Stimulated activated CD4-positive, alpha-beta T cell treated with anti-CD3 and anti-CD28 coated beads, Interleukin-4, amount 100 ng/mL, for 1 hour (primary cell): Measurements from ENCODE around the gene OR10A6.

Experiments used
- DNase-seq: peaks from one replicate; pipeline ENCODE4 v3.0.0-alpha.2; 2020

OR10A6 gene

GRCh38 chr11:7909585-7910285 lies 21.3 kb downstream of the OR10A6 start:
- DNase-seq = no peak

GRCh38 chr11:7907121-7907520 lies 23.9 kb downstream of the OR10A6 start:
- no peak for DNase-seq

GRCh38 chr11:7906481-7906880 lies 24.6 kb downstream of the OR10A6 start:
- no peak for DNase-seq

- no peak for DNase-seq
These were observed 25.1 kb downstream of the OR10A6 start for GRCh38 chr11:7905961-7906429.

GRCh38 chr11:7905549-7905948 lies 25.5 kb downstream of the OR10A6 start:
- DNase-seq = no peak

GRCh38 chr11:7904917-7905316 lies 26.2 kb downstream of the OR10A6 start:
- DNase-seq = no peak

GRCh38 chr11:7903940-7904339 lies 27.1 kb downstream of the OR10A6 start:
- no peak for DNase-seq

GRCh38 chr11:7901319-7901854 lies 29.7 kb downstream of the OR10A6 start:
- DNase-seq = no peak

- DNase-seq = no peak
These were observed 30.4 kb downstream of the OR10A6 start for GRCh38 chr11:7900686-7901085.

GRCh38 chr11:7899418-7899817 lies 31.6 kb downstream of the OR10A6 start:
- DNase-seq = no peak

- no peak for DNase-seq
These were observed 32.3 kb downstream of the OR10A6 start for GRCh38 chr11:7898666-7899283.

GRCh38 chr11:7896009-7896785 lies 34.9 kb downstream of the OR10A6 start:
- no peak for DNase-seq

- DNase-seq = no peak
These were observed 36.8 kb downstream of the OR10A6 start for GRCh38 chr11:7894251-7894650.

- no peak for DNase-seq
These were observed 37.3 kb downstream of the OR10A6 start for GRCh38 chr11:7893796-7894195.

- no peak for DNase-seq
These were observed 38.2 kb downstream of the OR10A6 start for GRCh38 chr11:7892840-7893254.

GRCh38 chr11:7892059-7892699 lies 38.9 kb downstream of the OR10A6 start:
- no peak for DNase-seq

- DNase-seq = no peak
These were observed 40.5 kb downstream of the OR10A6 start for GRCh38 chr11:7890417-7891172.

- no peak for DNase-seq
These were observed 41.1 kb downstream of the OR10A6 start for GRCh38 chr11:7889985-7890384.

GRCh38 chr11:7882860-7883259 lies 48.2 kb downstream of the OR10A6 start:
- no peak for DNase-seq
